Gastrocnemius medialis (tissue), 4 donors: ENCODE data around the gene WNK2.

ENCODE experiments used
- CTCF ChIP-seq, 5 experiments: fragments of 450-650 bp in 3 of 5; fragments of 200-600 bp in 2 of 5; sonication (generic) in 2 of 5; IDR thresholded peaks in 4 of 5; conservative IDR thresholded peaks in 1 of 5; 1 replicate in 4 of 5; 2 replicates in 1 of 5; pipeline ENCODE4 v1.5.1; 2016 to 2019; ENCODE audit warnings: antibody characterized with exemption in 5 of 5, mild to moderate bottlenecking in 3 of 5, moderate library complexity in 3 of 5
- POLR2A ChIP-seq, 2 donors: fragments of 450-650 bp; IDR thresholded peaks; one replicate each; pipeline ENCODE4 v1.6.1; 2017; ENCODE audit warnings: antibody characterized with exemption in 2 of 2, mild to moderate bottlenecking in 2 of 2, moderate library complexity in 2 of 2

GRCh38 chr9:93303258-93303771 lies 119.4 kb downstream of the WNK2 start:
- TF ChIP-seq POLR2A (IDR thresholded peaks at IDR 0.05) (no peak), CTCF (IDR thresholded peaks at IDR 0.05 in 4 of 5, conservative IDR thresholded peaks at IDR 0.05 in 1 of 5) (no peak)
